NCI-H345 (cell line): ENCODE data around the gene NOTCH2.
"Not testable (repeated sequence)": the region's sequence is repeated elsewhere in the genome, so short reads cannot be mapped to it uniquely, and the experiment has no call there.

Source experiments
- DNase-seq: peaks from one replicate; lab custom pipeline; 2025; lab: John Stamatoyannopoulos, UW

Gene NOTCH2

GRCh38 chr1:120068683-120069066 lies 787 bp downstream of the NOTCH2 start:
- DNase-seq: not testable (repeated sequence)

GRCh38 chr1:120048208-120048607 lies 21.3 kb downstream of the NOTCH2 start:
- not testable (repeated sequence) for DNase-seq

GRCh38 chr1:120041771-120042170 lies 27.7 kb downstream of the NOTCH2 start:
- DNase-seq: not testable (repeated sequence)

- DNase-seq: not testable (repeated sequence)
Observed at GRCh38 chr1:120032253-120032652, 37.2 kb downstream of the NOTCH2 start.

- DNase-seq: not testable (repeated sequence)
Observed at GRCh38 chr1:120023791-120024190, 45.7 kb downstream of the NOTCH2 start.

GRCh38 chr1:120014978-120015377 lies 54.5 kb downstream of the NOTCH2 start:
- DNase-seq: not testable (repeated sequence)

GRCh38 chr1:120008320-120008719 lies 61.1 kb downstream of the NOTCH2 start:
- DNase-seq: not testable (repeated sequence)

GRCh38 chr1:120007850-120008249 lies 61.6 kb downstream of the NOTCH2 start:
- DNase-seq: not testable (repeated sequence)

GRCh38 chr1:120001035-120001434 lies 68.4 kb downstream of the NOTCH2 start:
- not testable (repeated sequence) for DNase-seq

GRCh38 chr1:119996731-119997312 lies 72.6 kb downstream of the NOTCH2 start:
- DNase-seq: not testable (repeated sequence)

GRCh38 chr1:119995975-119996374 lies 73.5 kb downstream of the NOTCH2 start:
- not testable (repeated sequence) for DNase-seq

GRCh38 chr1:119988306-119989062 lies 81.0 kb downstream of the NOTCH2 start:
- DNase-seq: no peak

- DNase-seq: no peak
Observed at GRCh38 chr1:119987686-119988085, 81.8 kb downstream of the NOTCH2 start.

- no peak for DNase-seq
Observed at GRCh38 chr1:119987112-119987511, 82.3 kb downstream of the NOTCH2 start.

- DNase-seq: no peak
Observed at GRCh38 chr1:119986007-119986497, 83.4 kb downstream of the NOTCH2 start.

- DNase-seq: no peak
Observed at GRCh38 chr1:119984771-119985170, 84.7 kb downstream of the NOTCH2 start.

- DNase-seq: no peak
Observed at GRCh38 chr1:119981986-119982815, 87.3 kb downstream of the NOTCH2 start.

- no peak for DNase-seq
Observed at GRCh38 chr1:119981496-119981895, 88.0 kb downstream of the NOTCH2 start.

- DNase-seq: peak; percentile 27
Observed at GRCh38 chr1:119978018-119978505, 91.4 kb downstream of the NOTCH2 start.

- DNase-seq: not testable (repeated sequence)
Observed at GRCh38 chr1:119977113-119977736, 92.2 kb downstream of the NOTCH2 start.

- not testable (repeated sequence) for DNase-seq
Observed at GRCh38 chr1:119975582-119976254, 93.7 kb downstream of the NOTCH2 start.
